HCT116 (cell line): ENCODE data around the gene BBLN. TPM values are rescaled to one million over a fixed set of nuclear protein-coding genes. Genes with fewer than 3 reads are reported as not detected.

Source experiments
- ATAC-seq: fragments of 200-7000 bp; cut with Tn5 transposase; 2 replicates; pipeline ENCODE4 v1.9.1; 2020; ENCODE audit warnings: mild to moderate bottlenecking, moderate library complexity
- BruUV-seq: library from RNA; stranded (reverse); fragments of 400-500 nt; replicated peaks from 2 replicates; lab custom pipeline; 2021; lab: Mats Ljungman, UMichigan
- CTCF ChIA-PET: fragments of 300-600 bp; sonication (Branson Sonifier 250); formaldehyde crosslinking; loops from one replicate; lab custom pipeline; 2021; ENCODE audit warnings: antibody characterized with exemption; lab: Charles Lee
- POLR2A ChIA-PET: fragments of 300-600, 350-600 bp; sonication (Branson Sonifier 250); formaldehyde crosslinking; loops from one replicate; lab custom pipeline; 2021; ENCODE audit warnings: antibody characterized with exemption; lab: Charles Lee
- RAD21 ChIA-PET, 2 experiments: fragments of 300-600 bp; sonication (Branson Sonifier 250); formaldehyde crosslinking; loops; one replicate each; lab custom pipeline; 2023; ENCODE audit warnings: low total read pairs in 2 of 2; ENCODE audit not compliant: uncharacterized antibody in 2 of 2, unreplicated experiment in 2 of 2, low non-redundant PET in 1 of 2; lab: Charles Lee
- DNase-seq: peaks from one replicate; pipeline ENCODE4 v3.0.0-alpha.2; 2010; ENCODE audit warnings: low read depth, low spot score
- H2AFZ ChIP-seq: fragments of 200-600 bp; shearing (Covaris generic), sonication (generic); 2 replicates; pipeline ENCODE4 v1.6.1; 2017; ENCODE audit warnings: low read depth, mixed run types, mixed read lengths, antibody characterized with exemption, low read length; ENCODE audit not compliant: poor library complexity, severe bottlenecking
- H3K27ac ChIP-seq: 2 replicates; pipeline ENCODE4 v1.5.1; 2012; ENCODE audit warnings: low read depth, low read length
- H3K27me3 ChIP-seq: fragments of 200-600 bp; sonication (generic); 2 replicates; pipeline ENCODE4 v1.6.1; 2016; ENCODE audit warnings: mixed run types, low read length, mixed read lengths; ENCODE audit not compliant: insufficient read depth
- H3K36me3 ChIP-seq, 2 experiments: fragments of 200-500 bp in 1 of 2; fragments of 200-600 bp in 1 of 2; sonication (Bioruptor generic) in 1 of 2; sonication (generic) in 1 of 2; 2 replicates each; pipeline versions ENCODE4 v1.5.1 to v1.6.1; 2014 to 2016; ENCODE audit warnings: low read length in 2 of 2, inconsistent platforms in 1 of 2, mixed read lengths in 1 of 2, mixed run types in 1 of 2; ENCODE audit not compliant: insufficient read depth in 2 of 2, control insufficient read depth in 1 of 2
- H3K4me1 ChIP-seq, 2 experiments: fragments of 200-600 bp in 1 of 2; sonication (generic) in 1 of 2; 2 replicates each; pipeline versions ENCODE4 v1.5.1 to v1.6.1; 2012 to 2017; ENCODE audit warnings: low read length in 2 of 2, inconsistent platforms in 1 of 2, mild to moderate bottlenecking in 1 of 2, mixed read lengths in 1 of 2, mixed run types in 1 of 2, moderate library complexity in 1 of 2; ENCODE audit not compliant: insufficient read depth in 2 of 2, control insufficient read depth in 1 of 2
- H3K4me2 ChIP-seq: fragments of 200-600 bp; sonication (generic); 2 replicates; pipeline ENCODE4 v1.6.1; 2017; ENCODE audit warnings: mixed run types, low read length, mixed read lengths
- H3K4me3 ChIP-seq, 2 experiments: fragments of 200-600 bp in 1 of 2; sonication (generic) in 1 of 2; replicated peaks in 1 of 2; 2 replicates each; pipeline ENCODE4 v1.5.1; 2011 to 2016; ENCODE audit warnings: low read length in 2 of 2, control low read depth in 1 of 2, low read depth in 1 of 2, mild to moderate bottlenecking in 1 of 2, mixed read lengths in 1 of 2, mixed run types in 1 of 2
- H3K79me2 ChIP-seq: fragments of 200-600 bp; sonication (generic); 2 replicates; pipeline ENCODE4 v1.6.1; 2017; ENCODE audit warnings: mild to moderate bottlenecking, mixed run types, low read length, moderate library complexity, mixed read lengths; ENCODE audit not compliant: insufficient read depth
- H3K9ac ChIP-seq: fragments of 200-600 bp; sonication (generic); 2 replicates; pipeline ENCODE4 v1.6.1; 2016; ENCODE audit warnings: low read length, mixed read lengths
- H3K9me2 ChIP-seq: fragments of 200-600 bp; sonication (generic), shearing (Covaris generic); 2 replicates; pipeline ENCODE4 v1.6.1; 2017; ENCODE audit warnings: mixed run types, mild to moderate bottlenecking, moderate library complexity; ENCODE audit not compliant: insufficient read depth
- H3K9me3 ChIP-seq, 2 experiments: fragments of 200-500 bp in 1 of 2; fragments of 200-600 bp in 1 of 2; sonication (Bioruptor generic) in 1 of 2; sonication (generic) in 1 of 2; 2 replicates each; pipeline ENCODE4 v1.6.1; 2014 to 2017; ENCODE audit warnings: low read length in 2 of 2, mixed read lengths in 2 of 2, inconsistent platforms in 1 of 2, low read depth in 1 of 2, mild to moderate bottlenecking in 1 of 2, mixed run types in 1 of 2, moderate library complexity in 1 of 2; ENCODE audit not compliant: control insufficient read depth in 1 of 2, insufficient read depth in 1 of 2
- H4K20me1 ChIP-seq: fragments of 200-600 bp; sonication (generic), shearing (Covaris generic); 2 replicates; pipeline ENCODE4 v1.6.1; 2017; ENCODE audit warnings: mixed run types, mild to moderate bottlenecking, moderate library complexity; ENCODE audit not compliant: insufficient read depth
- ELF1 ChIP-seq: IDR thresholded peaks from 2 replicates; pipeline ENCODE4 v1.6.1; 2012; ENCODE audit warnings: low read depth, borderline replicate concordance
- JUND ChIP-seq: IDR thresholded peaks from 2 replicates; pipeline ENCODE4 v1.6.1; 2012
- SIN3A ChIP-seq: IDR thresholded peaks from 2 replicates; pipeline ENCODE4 v1.6.1; 2012; ENCODE audit warnings: low read depth
- ZNF274 ChIP-seq: fragments of 200-500 bp; sonication (Bioruptor generic); IDR thresholded peaks from 2 replicates; pipeline ENCODE4 v1.6.1; 2014; ENCODE audit warnings: mild to moderate bottlenecking, low read depth, low read length, inconsistent platforms
- intact Hi-C: fragments of 100-400 bp; cut with micrococcal nuclease; formaldehyde crosslinking; loops from 2 replicates; pipeline ENCODE4 v1.10.0; 2022
- total RNA-seq: library from RNA; stranded (reverse); gene quantifications from one replicate; pipeline ENCODE4 v1.2.1, GENCODE V29; 2021; ENCODE audit not compliant: unreplicated experiment
- TF ChIP-seq, protein P1 (sequence below): IDR thresholded peaks from 2 replicates; pipeline ENCODE4 v1.6.1; 2012; ENCODE audit warnings: low read depth

Gene BBLN
- total RNA-seq, 1 experiment from 2014 or later: 119 TPM

DNA sequence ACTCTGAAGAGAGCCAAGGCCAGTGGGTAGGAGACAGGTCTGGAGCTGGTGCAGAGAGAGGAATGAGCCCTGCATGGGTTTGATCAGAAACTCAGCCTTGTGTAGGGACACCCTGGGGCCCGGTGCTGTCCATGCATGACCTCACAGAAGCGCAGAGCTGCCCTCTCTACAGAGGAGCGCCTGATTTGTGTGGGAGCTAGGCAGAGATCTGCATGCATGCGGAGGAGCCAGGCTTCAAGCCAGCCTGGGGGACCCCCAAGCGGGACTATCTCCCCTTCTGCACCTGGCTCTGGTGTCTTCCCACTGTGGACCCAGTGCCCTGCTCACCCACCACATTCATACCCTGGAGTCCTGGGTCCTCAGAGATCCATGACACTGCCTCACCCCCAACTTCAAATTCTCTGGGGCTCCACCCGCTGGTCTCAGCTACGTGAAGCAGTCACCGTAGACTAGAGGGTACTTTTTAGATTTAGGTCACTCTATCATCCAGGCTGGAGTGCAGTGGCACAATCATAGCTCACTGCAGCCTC lies 13.4 kb upstream of the BBLN start (continued):
- TF ChIP-seq, protein P1, sequence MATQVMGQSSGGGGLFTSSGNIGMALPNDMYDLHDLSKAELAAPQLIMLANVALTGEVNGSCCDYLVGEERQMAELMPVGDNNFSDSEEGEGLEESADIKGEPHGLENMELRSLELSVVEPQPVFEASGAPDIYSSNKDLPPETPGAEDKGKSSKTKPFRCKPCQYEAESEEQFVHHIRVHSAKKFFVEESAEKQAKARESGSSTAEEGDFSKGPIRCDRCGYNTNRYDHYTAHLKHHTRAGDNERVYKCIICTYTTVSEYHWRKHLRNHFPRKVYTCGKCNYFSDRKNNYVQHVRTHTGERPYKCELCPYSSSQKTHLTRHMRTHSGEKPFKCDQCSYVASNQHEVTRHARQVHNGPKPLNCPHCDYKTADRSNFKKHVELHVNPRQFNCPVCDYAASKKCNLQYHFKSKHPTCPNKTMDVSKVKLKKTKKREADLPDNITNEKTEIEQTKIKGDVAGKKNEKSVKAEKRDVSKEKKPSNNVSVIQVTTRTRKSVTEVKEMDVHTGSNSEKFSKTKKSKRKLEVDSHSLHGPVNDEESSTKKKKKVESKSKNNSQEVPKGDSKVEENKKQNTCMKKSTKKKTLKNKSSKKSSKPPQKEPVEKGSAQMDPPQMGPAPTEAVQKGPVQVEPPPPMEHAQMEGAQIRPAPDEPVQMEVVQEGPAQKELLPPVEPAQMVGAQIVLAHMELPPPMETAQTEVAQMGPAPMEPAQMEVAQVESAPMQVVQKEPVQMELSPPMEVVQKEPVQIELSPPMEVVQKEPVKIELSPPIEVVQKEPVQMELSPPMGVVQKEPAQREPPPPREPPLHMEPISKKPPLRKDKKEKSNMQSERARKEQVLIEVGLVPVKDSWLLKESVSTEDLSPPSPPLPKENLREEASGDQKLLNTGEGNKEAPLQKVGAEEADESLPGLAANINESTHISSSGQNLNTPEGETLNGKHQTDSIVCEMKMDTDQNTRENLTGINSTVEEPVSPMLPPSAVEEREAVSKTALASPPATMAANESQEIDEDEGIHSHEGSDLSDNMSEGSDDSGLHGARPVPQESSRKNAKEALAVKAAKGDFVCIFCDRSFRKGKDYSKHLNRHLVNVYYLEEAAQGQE: no peak
- no peak for TF ChIP-seq SIN3A

DNA sequence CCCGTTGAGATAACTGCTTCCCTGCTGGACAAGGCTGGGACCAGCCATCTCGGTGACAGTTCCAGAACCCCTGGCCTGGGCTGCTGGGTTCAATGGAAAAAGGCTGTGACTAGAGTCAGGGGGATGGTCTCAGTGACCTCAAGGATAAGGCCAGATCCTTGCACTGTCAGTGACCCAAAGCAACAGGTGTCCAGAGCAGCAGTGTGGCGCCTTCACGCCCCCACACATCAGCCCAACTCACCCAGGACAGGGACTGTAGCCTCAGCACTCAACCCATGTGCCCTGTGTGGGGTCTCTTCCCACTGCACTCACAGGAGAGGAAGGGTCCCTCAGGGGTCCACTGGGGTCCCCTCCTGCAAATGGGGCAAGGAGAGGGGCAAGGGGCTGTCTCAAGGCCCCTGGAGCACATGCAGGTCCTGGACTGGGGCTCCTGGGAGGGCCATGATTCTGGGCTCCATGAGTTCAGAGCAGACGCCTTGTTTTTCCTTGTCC lies 11.5 kb upstream of the BBLN start:
- BruUV-seq: no TSS peak
- POLR2A ChIA-PET: no interaction called here
- CTCF ChIA-PET: no interaction called here

More for the DNA sequence above, 11.5 kb upstream of the BBLN start:
- Histone ChIP-seq H3K4me3 (no peak overlapping the region), H2AFZ (no peak overlapping the region), H3K27me3 (no peaks in the 10 kb centered on the region), H3K9me2 (no peaks in the 10 kb centered on the region), H3K9me3 (no peaks in the 10 kb centered on the region), H3K79me2 (no peaks in the 10 kb centered on the region), H3K27ac (peak overlapping the region; percentile 33; the same call in 1 of the 2 replicates), H3K4me2 (peak overlapping the region; percentile 49), H3K9ac (peak overlapping the region; percentile 25), H3K4me1 (peaks cover 10 to 32% of the 10 kb centered on the region in 2 experiments), H4K20me1 (no peaks in the 10 kb centered on the region), H3K36me3 (no peaks in the 10 kb centered on the region)
- no peak for ATAC-seq
- intact Hi-C loops: no loop called here
- RAD21 ChIA-PET: no interaction called here
- TF ChIP-seq JUND: no peak
- TF ChIP-seq ELF1: no peak
- no peak for TF ChIP-seq ZNF274
- DNase-seq: no peak
